GM12892 (cell line): ENCODE data around the gene PARP3.

Experiments
- POLR2A ChIP-seq: IDR thresholded peaks from 2 replicates; pipeline ENCODE4 v1.6.1; 2011; ENCODE audit warnings: low read depth, low read length, control low read depth
- POLR2AphosphoS5 ChIP-seq: IDR thresholded peaks from 2 replicates; pipeline ENCODE4 v1.6.1; 2011; ENCODE audit warnings: low read depth, low read length, control low read depth
- TAF1 ChIP-seq: IDR thresholded peaks from 2 replicates; pipeline ENCODE4 v1.6.1; 2011; ENCODE audit warnings: low read depth, mild to moderate bottlenecking, control low read depth, low read length, borderline replicate concordance

GRCh38 chr3:51950899-51951298 is 8.7 kb downstream of the PARP3 start:
- TF ChIP-seq TAF1: no peak
- TF ChIP-seq POLR2A: no peak
- TF ChIP-seq POLR2AphosphoS5: no peak
